Gastroesophageal sphincter (tissue), 4 donors: ENCODE data around the gene CDIPT. TPM values are rescaled to one million over a fixed set of nuclear protein-coding genes. Genes with fewer than 3 reads are reported as not detected.
"Not testable (repeated sequence)": the region's sequence is repeated elsewhere in the genome, so short reads cannot be mapped to it uniquely, and the experiment has no call there.

Experiments used
- ATAC-seq: fragments of 150-250 bp; one replicate; pipeline ENCODE4 v1.9.1; 2016; ENCODE audit warnings: mild to moderate bottlenecking, moderate library complexity
- H3K27ac ChIP-seq, 4 donors: fragments of 200-600 bp; sonication (generic) in 3 of 4; 1 replicate in 3 of 4; 2 replicates in 1 of 4; pipeline ENCODE4 v1.5.1; 2016 to 2019
- H3K27me3 ChIP-seq: fragments of 200-600 bp; sonication (generic); one replicate; pipeline ENCODE4 v1.5.1; 2019
- H3K36me3 ChIP-seq, 2 donors: fragments of 200-600 bp; sonication (generic); one replicate each; pipeline ENCODE4 v1.5.1; 2019; ENCODE audit warnings: control low read depth in 1 of 2
- H3K4me1 ChIP-seq, 3 donors: fragments of 200-600 bp; sonication (generic); 1 replicate in 2 of 3; 2 replicates in 1 of 3; pipeline ENCODE4 v1.5.1; 2016 to 2019; ENCODE audit warnings: control low read depth in 2 of 3
- H3K4me3 ChIP-seq, 2 donors: fragments of 200-600 bp; sonication (generic); one replicate each; pipeline ENCODE4 v1.5.1; 2019; ENCODE audit warnings: mild to moderate bottlenecking in 1 of 2, moderate library complexity in 1 of 2
- H3K9me3 ChIP-seq, 3 donors: fragments of 200-600 bp; sonication (generic); one replicate each; pipeline ENCODE4 v1.5.1; 2017 to 2019; ENCODE audit warnings: control low read depth in 2 of 3
- EP300 ChIP-seq: sonication (generic); formaldehyde crosslinking; IDR thresholded peaks from one replicate; pipeline ENCODE4 v1.6.1; 2017; ENCODE audit warnings: antibody characterized with exemption, mild to moderate bottlenecking
- POLR2A ChIP-seq, 2 donors: fragments of 450-650 bp; IDR thresholded peaks; one replicate each; pipeline ENCODE4 v1.6.1; 2017; ENCODE audit warnings: antibody characterized with exemption in 2 of 2, mild to moderate bottlenecking in 2 of 2, moderate library complexity in 1 of 2
- POLR2AphosphoS5 ChIP-seq: sonication (generic); formaldehyde crosslinking; IDR thresholded peaks from one replicate; pipeline ENCODE4 v1.6.1; 2017; ENCODE audit warnings: antibody characterized with exemption
- WGBS, 2 donors: methylation state at CpG; one replicate each; pipeline ENCODE4 v1.1.5; 2018; ENCODE audit warnings: low coverage in 1 of 2; 5-methylcytosine and 5-hydroxymethylcytosine counted together
- total RNA-seq, 4 donors: library from RNA; depleted of rRNA; stranded (reverse); fragments of >200 nt; gene quantifications; one replicate each; pipeline ENCODE4 v1.1.0, GENCODE V29; 2016
- TF ChIP-seq, protein P1 (sequence below), 4 experiments: fragments of 200-600 bp in 2 of 4; fragments of 450-650 bp in 2 of 4; sonication (generic) in 1 of 4; IDR thresholded peaks; one replicate each; pipeline ENCODE4 v1.5.1; 2017 to 2019; ENCODE audit warnings: antibody characterized with exemption in 4 of 4, mild to moderate bottlenecking in 2 of 4, moderate library complexity in 2 of 4

Gene CDIPT
- total RNA-seq, 4 donors from 2014 or later = 119 to 167 (median 130) TPM

DNA sequence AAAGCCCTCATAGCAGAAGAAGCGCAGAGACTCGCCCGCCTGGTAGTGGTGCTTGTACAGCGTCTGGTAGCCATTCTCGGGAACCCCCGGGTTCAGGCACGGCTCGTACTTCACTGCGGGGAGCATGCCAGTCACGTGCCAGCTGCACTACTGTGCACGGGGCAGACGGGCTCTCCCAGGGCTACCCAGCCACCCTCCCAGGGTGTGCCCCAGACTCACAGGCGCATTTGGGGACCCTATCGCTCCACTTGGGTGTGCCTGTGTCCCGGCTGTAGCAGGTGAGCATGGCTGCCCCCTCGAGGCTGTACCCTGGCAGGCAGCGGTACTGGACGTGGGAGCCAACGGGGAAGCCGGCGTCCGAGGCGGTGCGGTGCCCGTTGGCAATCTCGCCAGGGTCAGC lies 10.3 kb upstream of the CDIPT start:
- Histone ChIP-seq H3K27ac (no peak overlapping the region), H3K9me3 (no peaks in the 10 kb centered on the region), H3K27me3 (peaks cover 38% of the 10 kb centered on the region), H3K36me3 (no peaks in the 10 kb centered on the region), H3K4me3 (no peak overlapping the region), H3K4me1 (peaks cover 0 to 16% (median 0%) of the 10 kb centered on the region in 3 donors)
- ATAC-seq = no peak
- TF ChIP-seq POLR2A (IDR thresholded peaks at IDR 0.05) (no peak), POLR2AphosphoS5 (no peak), EP300 (no peak)
- TF ChIP-seq, protein P1, sequence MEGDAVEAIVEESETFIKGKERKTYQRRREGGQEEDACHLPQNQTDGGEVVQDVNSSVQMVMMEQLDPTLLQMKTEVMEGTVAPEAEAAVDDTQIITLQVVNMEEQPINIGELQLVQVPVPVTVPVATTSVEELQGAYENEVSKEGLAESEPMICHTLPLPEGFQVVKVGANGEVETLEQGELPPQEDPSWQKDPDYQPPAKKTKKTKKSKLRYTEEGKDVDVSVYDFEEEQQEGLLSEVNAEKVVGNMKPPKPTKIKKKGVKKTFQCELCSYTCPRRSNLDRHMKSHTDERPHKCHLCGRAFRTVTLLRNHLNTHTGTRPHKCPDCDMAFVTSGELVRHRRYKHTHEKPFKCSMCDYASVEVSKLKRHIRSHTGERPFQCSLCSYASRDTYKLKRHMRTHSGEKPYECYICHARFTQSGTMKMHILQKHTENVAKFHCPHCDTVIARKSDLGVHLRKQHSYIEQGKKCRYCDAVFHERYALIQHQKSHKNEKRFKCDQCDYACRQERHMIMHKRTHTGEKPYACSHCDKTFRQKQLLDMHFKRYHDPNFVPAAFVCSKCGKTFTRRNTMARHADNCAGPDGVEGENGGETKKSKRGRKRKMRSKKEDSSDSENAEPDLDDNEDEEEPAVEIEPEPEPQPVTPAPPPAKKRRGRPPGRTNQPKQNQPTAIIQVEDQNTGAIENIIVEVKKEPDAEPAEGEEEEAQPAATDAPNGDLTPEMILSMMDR (IDR thresholded peaks at IDR 0.05) = no peak
- no CpG with 5 or more reads among the region's 26 CpGs for WGBS, 2 donors

- no peaks in the 10 kb centered on the region for H3K36me3 ChIP-seq
- peaks cover 0 to 9% (median 0%) of the 10 kb centered on the region in 3 donors for H3K4me1 ChIP-seq
- H3K9me3 ChIP-seq = no peaks in the 10 kb centered on the region
- no peak overlapping the region for H3K4me3 ChIP-seq
- peaks cover 30% of the 10 kb centered on the region for H3K27me3 ChIP-seq
- TF ChIP-seq, protein P1 (IDR thresholded peaks at IDR 0.05) = no peak
- TF ChIP-seq EP300 = no peak
- no peak for ATAC-seq
- H3K27ac ChIP-seq = no peak overlapping the region
- WGBS, 2 donors = no CpG with 5 or more reads among the region's 16 CpGs
Measured at GRCh38 chr16:29871822-29872546, 9.0 kb upstream of the CDIPT start.

GRCh38 chr16:29869067-29869466 lies 6.0 kb upstream of the CDIPT start:
- not testable (repeated sequence) for H3K4me1 ChIP-seq, H3K27me3 ChIP-seq, H3K9me3 ChIP-seq, H3K36me3 ChIP-seq, H3K27ac ChIP-seq, H3K4me3 ChIP-seq, ATAC-seq
- WGBS, 2 donors = 80 to 89% methylated on average over 3 to 7 of the region's 8 CpGs

DNA sequence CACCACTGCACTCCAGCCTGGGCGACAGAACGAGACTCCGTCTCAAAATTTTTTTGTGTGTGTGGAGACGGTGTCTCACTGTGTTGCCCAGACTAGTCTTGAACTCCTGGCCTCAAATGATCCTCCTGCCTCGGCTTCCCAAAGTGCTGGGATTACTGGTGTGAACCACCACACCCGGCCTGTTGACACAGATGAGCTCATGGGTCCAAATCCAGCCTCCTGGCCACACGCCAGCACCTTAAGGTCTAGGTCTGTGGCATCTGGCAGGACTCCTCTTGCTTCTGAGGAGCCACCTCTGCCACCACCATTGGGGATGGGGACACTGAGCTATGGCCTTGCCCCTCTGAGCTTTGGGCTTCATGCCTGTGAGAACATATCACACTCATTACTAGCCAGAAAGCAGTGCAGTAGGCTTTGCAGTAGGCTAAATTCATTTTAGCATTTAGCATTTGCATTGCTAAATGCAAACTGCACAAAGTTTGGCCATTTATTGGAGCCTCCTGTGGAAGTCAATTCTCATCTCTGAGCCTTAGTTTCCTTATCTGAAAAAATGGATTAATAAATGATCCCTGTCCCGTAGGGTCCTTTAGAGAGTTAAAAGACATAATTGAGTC lies 5.5 kb upstream of the CDIPT start:
- Histone ChIP-seq H3K4me1 (peaks cover 0 to 6% (median 0%) of the 10 kb centered on the region in 3 donors), H3K27ac (no peak overlapping the region), H3K27me3 (peaks cover 5% of the 10 kb centered on the region), H3K36me3 (no peaks in the 10 kb centered on the region), H3K9me3 (no peaks in the 10 kb centered on the region), H3K4me3 (no peak overlapping the region)
- WGBS, 2 donors = 44 to 83% methylated on average over 1 of the region's 8 CpGs
- TF ChIP-seq, protein P1 (IDR thresholded peaks at IDR 0.05) = no peak
- TF ChIP-seq POLR2A (IDR thresholded peaks at IDR 0.05) = no peak
- TF ChIP-seq EP300 = no peak
- no peak for TF ChIP-seq POLR2AphosphoS5
- ATAC-seq = no peak

DNA sequence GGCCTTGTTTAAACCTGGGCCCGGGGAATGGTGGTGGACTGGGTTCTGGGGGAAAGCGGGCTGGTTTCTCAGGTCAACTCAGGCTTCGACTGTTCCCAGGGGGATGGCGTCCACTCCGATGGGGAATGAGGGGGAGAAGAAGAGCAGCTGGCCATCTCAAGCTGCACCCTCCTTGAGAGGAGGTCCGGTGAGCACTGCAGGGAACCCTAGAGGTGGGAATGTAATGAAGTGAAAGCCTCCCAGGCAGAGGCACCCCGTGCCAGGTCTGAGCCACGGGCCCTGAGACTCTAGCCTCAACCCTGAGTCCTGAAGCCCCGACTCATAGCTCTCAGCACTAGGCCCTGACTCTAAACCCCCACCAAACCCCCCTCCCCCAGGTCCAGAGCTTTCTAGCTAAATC lies 1.2 kb upstream of the CDIPT start:
- Histone ChIP-seq H3K27ac (no peak overlapping the region), H3K9me3 (no peaks in the 10 kb centered on the region), H3K36me3 (peaks cover 0 to 22% of the 10 kb centered on the region in 2 donors), H3K4me3 (no peak overlapping the region), H3K27me3 (peaks cover 5% of the 10 kb centered on the region), H3K4me1 (peaks cover 0 to 29% (median 16%) of the 10 kb centered on the region in 3 donors)
- WGBS, 2 donors = 53 to 85% methylated on average over 2 to 6 of the region's 9 CpGs
- no peak for ATAC-seq
- no peak for TF ChIP-seq POLR2A (IDR thresholded peaks at IDR 0.05)
- TF ChIP-seq EP300 = no peak
- TF ChIP-seq, protein P1 (IDR thresholded peaks at IDR 0.05) = no peak
